ENCODE results near the gene RAB1A. TPM values are rescaled to one million over a fixed set of nuclear protein-coding genes. Genes with fewer than 3 reads are reported as not detected.

Gene RAB1A
- total and polyA plus RNA-seq, 4 donors = 104 to 159 (median 136) TPM

GRCh38 chr2:65044097-65044735 lies 85.7 kb downstream of the RAB1A start:
- DNase-seq = no peak
- no peak for ATAC-seq (ENCODE audit: insufficient read depth, low FRiP score)
- Histone ChIP-seq H3K27ac (ENCODE audit: low read depth in 1 of 2, low read length in 1 of 2) (no peak overlapping the region), H3K4me1 (ENCODE audit: control insufficient read depth in 5 of 5, insufficient read depth in 5 of 5, low read length in 5 of 5) (peaks cover 0 to 3% (median 0%) of the 10 kb centered on the region in 5 donors), H3K9me3 (ENCODE audit: control insufficient read depth in 4 of 4, insufficient read depth in 3 of 4, low read length in 3 of 4) (peaks cover 0 to 6% (median 0%) of the 10 kb centered on the region in 4 donors), H3K36me3 (ENCODE audit: control insufficient read depth in 4 of 4, insufficient read depth in 4 of 4, low read length in 4 of 4) (no peaks in the 10 kb centered on the region), H3K9ac (ENCODE audit: insufficient read depth in 1 of 2, low read length in 2 of 2) (no peak overlapping the region), H3K4me3 (no peak overlapping the region), H3K27me3 (ENCODE audit: control insufficient read depth in 3 of 3, insufficient read depth in 3 of 3, low read length in 2 of 3) (no peaks in the 10 kb centered on the region)
- 90 to 93% methylated on average over 7 of the region's 7 CpGs for WGBS, 2 donors
- TF ChIP-seq CTCF (IDR thresholded peaks at IDR 0.05; ENCODE audit: control extremely low read depth, extremely low read depth) = no peak

- ATAC-seq (ENCODE audit: insufficient read depth, low FRiP score) (no peak), DNase-seq (no peak)
- Histone ChIP-seq H3K27ac (ENCODE audit: low read depth in 1 of 2, low read length in 1 of 2) (peak overlapping the region in 1 of 2 donors; percentile 37), H3K9me3 (ENCODE audit: control insufficient read depth in 4 of 4, insufficient read depth in 3 of 4, low read length in 3 of 4) (peaks cover 0 to 6% (median 0%) of the 10 kb centered on the region in 4 donors), H3K9ac (ENCODE audit: insufficient read depth in 1 of 2, low read length in 2 of 2) (no peak overlapping the region), H3K4me3 (no peak overlapping the region), H3K27me3 (ENCODE audit: control insufficient read depth in 3 of 3, insufficient read depth in 3 of 3, low read length in 2 of 3) (no peaks in the 10 kb centered on the region), H3K36me3 (ENCODE audit: control insufficient read depth in 4 of 4, insufficient read depth in 4 of 4, low read length in 4 of 4) (no peaks in the 10 kb centered on the region), H3K4me1 (ENCODE audit: control insufficient read depth in 5 of 5, insufficient read depth in 5 of 5, low read length in 5 of 5) (peaks cover 0 to 3% (median 0%) of the 10 kb centered on the region in 5 donors)
- 55 to 60% methylated on average over 2 of the region's 2 CpGs for WGBS, 2 donors
- no peak for TF ChIP-seq CTCF (IDR thresholded peaks at IDR 0.05; ENCODE audit: control extremely low read depth, extremely low read depth)
Measured at GRCh38 chr2:65043001-65043400, 86.9 kb downstream of the RAB1A start.

GRCh38 chr2:65040400-65041261 lies 89.3 kb downstream of the RAB1A start:
- no peak overlapping the region for H3K27ac ChIP-seq (ENCODE audit: low read depth in 1 of 2, low read length in 1 of 2)
- DNase-seq = peak; percentile 81 to 91 (median 84)
- H3K9me3 ChIP-seq (ENCODE audit: control insufficient read depth in 4 of 4, insufficient read depth in 3 of 4, low read length in 3 of 4) = peaks cover 0 to 6% (median 0%) of the 10 kb centered on the region in 4 donors
- peak overlapping the region in 1 of 2 donors; percentile 56 for H3K9ac ChIP-seq (ENCODE audit: insufficient read depth in 1 of 2, low read length in 2 of 2)
- peak; percentile 98 for ATAC-seq (ENCODE audit: insufficient read depth, low FRiP score)
- no peak overlapping the region for H3K4me3 ChIP-seq
- H3K36me3 ChIP-seq (ENCODE audit: control insufficient read depth in 4 of 4, insufficient read depth in 4 of 4, low read length in 4 of 4) = no peaks in the 10 kb centered on the region
- H3K27me3 ChIP-seq (ENCODE audit: control insufficient read depth in 3 of 3, insufficient read depth in 3 of 3, low read length in 2 of 3) = no peaks in the 10 kb centered on the region
- 29 to 31% methylated on average over 13 of the region's 13 CpGs for WGBS, 2 donors
- peaks cover 0 to 3% (median 0%) of the 10 kb centered on the region in 5 donors for H3K4me1 ChIP-seq (ENCODE audit: control insufficient read depth in 5 of 5, insufficient read depth in 5 of 5, low read length in 5 of 5)
- peak; percentile 96 for TF ChIP-seq CTCF (IDR thresholded peaks at IDR 0.05; ENCODE audit: control extremely low read depth, extremely low read depth)

Measured in lung (tissue), 12 donors.